GM23248 (cell line): ENCODE data around the gene TRDN.

Source experiments
- EZH2 ChIP-seq: fragments of 200-600 bp; sonication (generic); IDR thresholded peaks from 2 replicates; pipeline ENCODE4 v1.6.1; 2018; ENCODE audit warnings: antibody characterized with exemption, mild to moderate bottlenecking; ENCODE audit not compliant: insufficient read depth, poor library complexity, severe bottlenecking
- EZH2phosphoT487 ChIP-seq: fragments of 200-600 bp; sonication (generic); IDR thresholded peaks from 2 replicates; pipeline ENCODE4 v1.6.1; 2018; ENCODE audit warnings: antibody characterized with exemption, moderate library complexity, mild to moderate bottlenecking, low read depth; ENCODE audit not compliant: insufficient read depth

GRCh38 chr6:123648020-123648580 is 11.3 kb upstream of the TRDN start:
- TF ChIP-seq EZH2phosphoT487 (no peak), EZH2 (no peak)
